ENCODE measurements around the gene BMP5. TPM values are rescaled to one million over a fixed set of nuclear protein-coding genes. Genes with fewer than 3 reads are reported as not detected.

Gene BMP5
- total RNA-seq, 1 donor from 2014 or later = not detected

DNA sequence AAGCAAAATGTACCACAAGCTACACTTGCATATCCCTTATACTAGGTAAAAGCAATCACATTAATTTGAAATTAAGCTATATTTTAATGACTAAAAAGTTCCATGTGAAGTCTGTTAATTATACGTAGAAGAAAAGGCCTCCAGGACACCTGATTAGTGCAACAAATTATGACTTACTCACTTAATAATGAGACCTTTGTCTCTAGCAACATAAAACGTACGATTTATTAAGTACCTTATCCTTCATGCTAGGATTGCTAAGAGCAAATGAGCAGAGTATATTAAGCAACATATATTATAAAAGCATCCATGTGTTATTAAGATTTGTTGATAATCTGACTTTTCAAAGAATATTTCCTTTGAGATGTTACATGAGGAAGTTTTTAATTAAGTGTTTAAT lies 2.5 kb downstream of the BMP5 start:
- DNase-seq (ENCODE audit: low read depth, low spot score) = no peak

DNA sequence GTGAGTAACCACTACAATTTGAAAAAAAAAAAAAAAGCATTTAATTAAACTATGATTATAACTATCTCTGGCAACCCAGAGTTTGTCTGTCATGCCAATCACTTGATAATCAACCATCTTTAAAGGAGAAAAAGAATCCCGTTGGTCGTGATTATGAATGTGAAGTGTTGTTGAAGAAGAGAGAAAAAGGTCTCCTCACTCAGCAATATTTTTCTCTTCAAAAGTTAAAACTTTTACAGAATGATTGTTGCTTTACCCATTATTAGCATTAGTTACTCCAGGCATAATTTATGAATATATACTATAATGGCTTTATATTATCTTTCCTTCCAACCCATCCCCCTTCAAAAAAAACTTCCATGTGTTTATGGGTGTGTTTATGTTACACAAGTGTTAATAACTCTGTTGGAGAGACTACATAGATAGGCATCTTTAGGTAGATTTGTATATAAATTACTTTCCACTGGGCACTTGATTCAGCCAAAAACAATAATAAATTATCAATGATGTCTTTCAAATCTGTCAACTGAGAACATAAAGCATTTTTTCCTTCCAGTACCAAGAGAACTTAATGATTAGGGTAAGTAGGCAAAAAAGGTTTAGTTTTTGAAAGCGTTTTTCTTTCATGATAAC lies 5.1 kb downstream of the BMP5 start:
- no peak for DNase-seq (ENCODE audit: low read depth, low spot score)

DNA sequence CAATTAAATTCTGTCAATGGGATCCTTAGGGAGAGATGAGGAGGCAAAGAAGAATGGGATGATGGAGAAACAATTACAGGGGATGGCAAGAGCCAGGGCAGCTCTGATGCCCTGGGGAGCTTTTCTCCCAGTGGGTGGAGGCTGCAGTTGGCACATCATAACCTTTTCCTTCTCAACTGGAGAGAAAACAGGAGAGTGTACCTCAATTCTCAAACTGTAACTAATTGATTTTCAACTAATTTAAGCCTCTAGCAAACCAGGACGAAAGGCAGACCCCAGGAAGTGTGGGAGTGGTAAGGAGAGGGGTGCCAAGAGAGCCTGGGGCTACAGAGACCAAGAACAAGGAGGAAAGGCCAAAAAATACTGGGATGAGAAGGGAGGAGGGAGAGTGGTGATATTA lies 5.7 kb downstream of the BMP5 start:
- no peak for DNase-seq (ENCODE audit: low read depth, low spot score)

DNA sequence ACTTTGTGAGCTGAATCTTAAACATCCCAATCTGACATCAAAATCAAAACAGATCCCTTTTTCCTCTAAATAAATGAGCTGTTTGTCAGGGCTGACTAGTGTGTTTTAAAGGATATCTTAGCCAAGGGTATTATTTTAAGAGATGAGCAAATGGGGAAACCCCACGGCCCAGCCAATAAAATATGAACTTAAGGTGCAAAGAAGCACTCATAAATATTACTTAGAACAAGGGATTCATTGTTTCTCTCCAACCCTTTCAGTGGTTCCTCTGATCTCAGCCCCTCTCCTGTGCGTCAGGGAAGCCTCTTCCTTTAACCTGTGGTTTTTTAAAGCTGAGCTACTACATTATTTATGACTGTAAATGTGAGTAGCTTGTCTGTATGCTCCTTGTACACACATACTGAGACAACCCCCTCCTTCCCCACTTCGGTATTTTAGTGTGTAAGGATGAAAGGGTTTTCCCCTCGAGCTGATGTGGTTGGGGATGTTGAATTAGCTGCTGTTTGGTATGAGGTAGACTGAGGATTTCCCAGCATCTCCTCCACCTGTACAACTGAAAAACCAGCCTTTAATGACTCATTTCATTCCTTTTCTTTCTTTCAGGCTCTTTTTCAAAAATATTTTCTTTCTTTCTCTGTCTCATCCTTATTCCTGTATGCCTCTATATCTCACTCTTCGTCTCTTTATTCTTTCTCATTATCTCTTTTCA lies 6.5 kb downstream of the BMP5 start:
- no peak for DNase-seq (ENCODE audit: low read depth, low spot score)

DNA sequence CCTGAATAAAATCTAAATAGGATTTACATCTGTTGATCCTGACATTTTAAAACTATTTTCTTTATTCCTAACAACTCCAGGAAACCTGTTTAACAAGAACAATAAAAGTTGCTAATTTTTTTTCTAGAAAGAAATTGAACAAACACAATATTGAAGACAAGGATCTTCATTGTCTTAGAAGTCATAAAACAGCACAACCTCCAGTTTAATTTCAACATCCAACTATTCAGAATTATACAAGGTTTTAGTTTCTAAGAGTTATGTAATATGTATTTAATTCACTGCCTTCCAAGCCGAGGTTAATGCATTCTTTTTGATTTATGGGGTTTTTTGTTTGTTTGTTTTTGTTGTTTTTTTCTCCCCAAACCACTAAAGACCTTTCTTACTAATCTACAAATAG lies 7.2 kb downstream of the BMP5 start:
- DNase-seq (ENCODE audit: low read depth, low spot score) = no peak

DNA sequence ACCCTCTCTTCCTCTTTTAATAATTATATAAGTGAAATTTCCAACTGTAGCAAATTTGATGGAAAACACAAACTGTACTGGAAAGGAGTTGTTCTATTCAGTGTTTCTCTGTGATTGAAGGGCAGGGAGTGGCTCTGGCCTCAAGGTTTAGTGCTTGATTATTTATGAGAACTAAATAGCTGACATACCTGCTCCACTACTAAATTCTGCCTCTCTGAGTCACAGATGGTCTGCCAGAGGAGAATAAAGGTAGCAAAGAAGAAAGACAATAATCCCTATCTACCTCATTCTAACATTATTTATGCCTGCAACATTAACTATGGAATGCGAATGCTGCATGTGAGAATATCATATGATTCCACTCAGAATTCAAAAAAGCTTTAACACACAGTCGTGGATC lies 9.3 kb downstream of the BMP5 start:
- no peak for DNase-seq (ENCODE audit: low read depth, low spot score)

DNA sequence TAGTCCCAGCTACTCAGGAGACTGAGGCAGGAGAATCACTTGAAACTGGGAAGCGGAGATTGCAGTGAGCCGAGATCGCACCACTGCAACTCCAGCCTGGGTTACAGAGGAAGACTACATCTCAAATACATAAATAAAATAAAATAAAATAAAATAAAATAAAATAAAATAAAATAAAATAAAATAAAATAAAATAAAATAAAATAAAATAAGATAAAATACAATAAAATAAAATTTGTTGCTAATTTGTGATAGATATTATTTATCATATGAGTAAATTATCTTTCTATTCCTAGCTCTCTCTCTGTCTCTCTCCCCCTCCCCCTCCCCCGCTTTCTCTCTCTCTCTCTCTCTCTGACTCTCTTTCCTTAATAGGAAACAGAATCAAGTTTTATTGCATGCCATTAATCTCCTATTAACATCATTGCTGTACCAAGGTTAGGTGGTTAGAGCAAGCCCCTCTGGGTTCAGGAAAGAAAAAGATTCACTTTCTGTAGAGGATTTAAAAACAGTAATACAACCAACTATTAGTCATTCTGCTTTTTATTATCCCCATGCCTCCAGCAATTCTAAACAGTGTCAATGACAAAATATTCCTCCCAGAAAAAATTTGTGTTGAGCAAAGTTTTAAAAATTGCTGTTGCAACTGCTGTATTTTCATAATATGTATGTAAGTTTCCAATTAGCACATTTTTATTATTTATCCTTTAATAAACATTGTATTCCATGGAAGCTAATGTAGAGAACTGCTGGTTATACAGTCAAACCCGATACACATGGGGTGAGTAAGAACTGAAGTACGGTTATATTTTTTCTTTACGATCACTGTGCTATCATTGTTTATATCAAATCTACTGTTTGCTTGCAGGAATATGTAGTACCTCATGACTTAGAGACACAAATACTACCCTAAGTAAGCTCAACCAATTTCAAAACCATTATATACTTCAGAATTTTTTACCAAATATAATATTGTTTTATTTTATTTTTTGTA lies 22.1 kb downstream of the BMP5 start:
- DNase-seq (ENCODE audit: low read depth, low spot score) = no peak

DNA sequence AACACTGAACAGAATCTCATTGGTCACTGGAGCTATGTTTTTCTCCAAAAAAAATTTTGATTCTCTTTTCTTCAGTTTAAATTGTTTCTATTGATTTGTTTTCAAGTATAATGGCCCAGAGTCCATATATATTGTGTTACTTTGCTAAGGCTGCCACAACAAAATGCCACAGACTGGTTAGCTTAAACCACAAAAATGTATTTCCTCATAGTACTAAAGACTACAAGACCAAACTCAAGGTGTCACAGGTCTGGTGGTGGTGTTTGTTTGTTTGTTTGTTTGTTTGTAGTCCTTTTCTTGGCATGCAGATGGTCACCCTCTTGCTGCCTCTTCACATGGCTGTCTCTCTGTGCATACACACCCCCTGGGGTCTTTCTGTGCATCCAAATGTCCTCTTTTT lies 34.0 kb downstream of the BMP5 start:
- no peak for DNase-seq (ENCODE audit: low read depth, low spot score)

DNA sequence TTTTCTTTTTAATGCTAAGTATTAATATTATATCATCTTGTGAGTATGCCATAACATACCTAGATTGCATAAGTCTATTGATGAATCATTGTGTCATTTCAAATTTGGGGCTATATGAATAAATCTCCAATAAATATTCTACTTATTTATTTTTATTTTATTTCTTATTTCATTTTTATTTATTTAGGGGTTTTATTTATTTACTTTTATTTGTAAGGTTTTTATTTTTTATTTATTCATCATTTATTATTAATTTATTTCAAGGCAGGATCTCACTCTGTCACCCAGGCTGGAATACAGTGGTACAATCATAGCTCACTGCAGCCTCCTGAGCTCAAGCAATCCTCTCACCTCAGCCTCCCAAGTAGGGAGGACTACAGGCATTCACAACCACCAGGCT lies 36.3 kb downstream of the BMP5 start:
- DNase-seq (ENCODE audit: low read depth, low spot score) = no peak

DNA sequence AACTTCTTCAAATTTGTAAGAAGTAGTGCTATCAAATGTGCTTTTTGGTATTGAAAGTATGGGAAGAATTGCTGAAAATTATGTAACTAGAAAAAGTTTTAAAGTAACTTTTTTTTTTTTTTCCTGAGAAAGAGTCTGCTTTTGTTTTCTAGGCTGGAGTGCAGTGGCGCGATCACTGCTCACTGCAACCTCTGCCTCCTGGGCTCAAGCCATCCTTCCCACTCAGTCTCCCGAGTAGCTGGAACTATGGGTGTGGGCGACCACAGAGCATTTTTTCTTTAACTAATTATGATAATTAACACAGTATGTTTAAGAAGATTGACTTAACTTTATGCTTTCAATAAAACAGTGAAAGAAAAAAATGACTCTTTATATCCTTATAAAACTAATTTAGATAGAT lies 38.4 kb downstream of the BMP5 start:
- no peak for DNase-seq (ENCODE audit: low read depth, low spot score)

DNA sequence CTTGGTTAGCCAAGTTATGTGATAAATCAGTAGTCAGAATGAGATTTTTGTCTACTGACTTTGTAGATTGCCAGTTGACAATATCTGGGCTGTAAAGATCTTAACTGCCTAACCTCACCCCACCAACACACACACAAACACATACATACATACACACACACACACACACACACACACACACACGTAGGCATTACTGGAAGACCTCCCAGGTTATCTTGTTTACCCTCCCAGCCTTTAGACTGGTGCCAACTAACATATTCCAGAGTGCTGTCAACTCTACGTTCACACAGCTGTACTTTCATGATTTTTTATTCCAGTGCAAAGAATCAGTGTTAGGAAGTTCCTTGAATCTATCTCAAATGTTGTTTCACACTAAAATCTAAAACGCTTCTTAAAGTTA lies 38.9 kb downstream of the BMP5 start:
- DNase-seq (ENCODE audit: low read depth, low spot score) = no peak

DNA sequence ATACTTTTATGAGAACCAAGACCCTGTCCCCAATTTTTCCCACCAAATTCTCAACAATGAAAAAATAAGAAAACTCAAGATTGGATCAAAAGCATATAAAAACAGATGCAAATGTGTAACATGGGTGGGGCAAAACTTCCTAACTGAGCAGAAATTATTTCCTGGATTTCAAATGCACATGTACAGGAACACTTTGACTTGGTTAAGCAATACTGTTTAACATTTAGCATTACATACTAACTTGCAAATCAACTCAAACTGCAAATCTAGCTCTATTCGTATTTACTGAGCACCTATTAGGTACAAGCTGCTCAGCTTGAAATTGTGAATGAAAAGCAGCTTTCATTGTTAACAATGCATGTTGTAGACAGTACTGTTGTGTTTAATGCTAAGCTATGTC lies 40.2 kb downstream of the BMP5 start:
- no peak for DNase-seq (ENCODE audit: low read depth, low spot score)

DNA sequence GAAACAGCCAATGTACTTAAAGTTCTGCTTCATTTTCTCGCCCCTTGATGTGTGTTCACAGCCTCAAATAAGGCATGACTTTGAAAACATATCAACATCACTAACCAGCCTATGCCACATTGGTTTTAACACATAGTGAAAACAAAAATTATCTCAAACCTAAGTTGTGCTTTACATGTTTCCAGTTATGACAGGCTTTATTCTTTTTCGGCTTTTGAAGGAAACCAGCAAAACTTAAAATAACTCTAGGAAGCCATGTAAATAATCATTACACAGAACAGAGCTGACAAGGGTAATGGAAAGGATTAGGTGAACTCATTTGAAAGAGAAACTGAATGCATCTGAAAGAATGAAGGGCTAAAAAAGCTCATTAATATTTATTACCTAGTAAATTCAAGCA lies 42.1 kb downstream of the BMP5 start:
- no peak for DNase-seq (ENCODE audit: low read depth, low spot score)

DNA sequence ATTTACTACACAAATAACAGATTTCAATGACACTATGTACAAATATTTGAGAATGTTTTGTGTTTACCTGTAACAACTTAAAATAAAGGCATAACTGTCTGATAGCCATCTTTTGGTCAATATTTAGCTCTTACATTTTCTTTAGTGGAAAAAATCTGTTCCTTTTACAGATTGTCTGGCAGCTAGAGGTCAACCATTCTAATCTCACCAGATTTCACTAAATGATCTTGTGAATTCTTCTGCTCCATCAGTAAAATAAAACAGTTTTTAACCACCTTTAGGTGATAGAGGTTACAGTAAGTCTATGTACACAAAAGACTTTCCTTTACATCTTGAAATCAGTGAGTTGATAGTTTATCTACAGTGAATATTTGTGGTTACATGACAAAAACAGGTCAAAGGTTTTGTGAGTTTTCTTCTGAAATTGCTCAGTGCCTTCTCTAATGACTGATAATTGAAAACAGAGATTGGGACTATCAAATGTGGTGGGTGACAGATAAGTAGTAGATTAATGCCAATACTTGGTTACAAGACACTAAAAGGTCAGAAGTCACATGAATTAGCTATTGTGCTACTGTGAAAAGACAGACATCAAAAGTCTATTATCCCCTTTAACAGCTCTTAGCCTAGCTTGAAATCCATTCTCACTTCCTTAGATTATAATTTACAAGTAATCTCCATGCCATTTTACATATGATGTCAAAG lies 47.4 kb downstream of the BMP5 start:
- no peak for DNase-seq (ENCODE audit: low read depth, low spot score)

DNA sequence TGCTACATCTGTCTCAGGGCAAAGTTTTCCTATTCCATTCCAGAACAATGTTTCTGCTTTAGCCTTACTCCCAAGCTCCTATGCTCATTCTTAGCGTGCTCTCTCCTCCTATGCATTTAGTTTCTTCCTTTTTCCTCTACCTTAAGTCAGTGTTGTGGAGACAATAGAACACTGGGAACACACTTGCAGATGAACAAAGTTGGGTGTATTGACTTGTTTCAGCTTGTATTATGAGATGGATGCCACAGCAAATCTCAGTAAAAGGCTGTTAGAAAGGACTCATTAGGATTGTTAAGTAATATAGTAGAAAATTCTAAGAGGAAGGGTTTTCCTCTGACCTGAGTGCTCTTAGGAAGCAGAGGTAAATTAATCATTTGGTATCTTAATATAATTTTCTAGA lies 48.4 kb downstream of the BMP5 start:
- no peak for DNase-seq (ENCODE audit: low read depth, low spot score)

DNA sequence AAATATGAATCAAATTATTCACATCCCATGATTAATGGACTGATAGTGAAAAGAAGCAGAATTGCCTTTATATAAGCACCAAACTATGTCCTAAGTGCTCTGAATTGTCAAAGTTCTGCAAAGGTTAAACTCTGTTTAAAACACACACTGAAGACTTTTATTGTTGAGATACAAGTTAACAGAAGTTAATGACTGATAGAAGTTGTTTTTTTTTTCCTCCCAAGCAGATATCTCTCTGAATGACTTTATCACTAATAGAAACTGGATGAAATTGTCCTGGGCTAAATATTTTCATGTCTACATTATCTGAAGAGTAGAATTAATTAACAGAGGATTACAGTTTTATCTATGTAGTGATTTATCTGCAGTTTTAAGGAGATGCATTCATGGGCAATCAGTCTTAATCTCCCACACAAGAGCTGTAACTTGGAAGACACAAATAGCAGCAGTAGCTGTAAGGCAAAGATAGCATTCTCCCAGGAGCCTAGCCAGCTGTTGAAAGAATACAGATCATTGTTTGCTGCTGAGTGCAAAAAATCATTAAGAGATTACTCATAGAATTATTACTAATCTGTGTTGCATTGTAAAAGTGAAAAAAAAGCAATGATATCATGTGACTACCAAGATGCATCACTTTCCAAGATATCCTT lies 49.9 kb downstream of the BMP5 start:
- peak; percentile 3 for DNase-seq (ENCODE audit: low read depth, low spot score)

DNA sequence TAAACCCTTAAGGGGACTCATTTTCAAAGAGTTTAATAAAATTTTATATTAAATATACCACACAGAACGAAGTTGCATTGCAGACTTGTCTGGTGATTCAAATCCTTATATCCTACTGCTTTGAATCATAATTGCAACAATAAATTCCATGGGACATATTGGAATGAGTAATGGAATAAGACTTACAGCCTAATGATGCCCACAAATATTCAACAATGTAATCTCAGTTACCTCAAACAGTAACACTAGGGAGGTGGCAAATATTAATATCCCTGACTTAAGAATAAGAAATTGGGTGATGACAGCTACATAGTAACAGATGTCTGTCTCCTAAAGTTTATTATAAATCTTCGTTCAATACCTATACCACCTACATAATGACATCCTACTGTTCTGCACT lies 52.6 kb downstream of the BMP5 start:
- DNase-seq (ENCODE audit: low read depth, low spot score) = no peak

DNA sequence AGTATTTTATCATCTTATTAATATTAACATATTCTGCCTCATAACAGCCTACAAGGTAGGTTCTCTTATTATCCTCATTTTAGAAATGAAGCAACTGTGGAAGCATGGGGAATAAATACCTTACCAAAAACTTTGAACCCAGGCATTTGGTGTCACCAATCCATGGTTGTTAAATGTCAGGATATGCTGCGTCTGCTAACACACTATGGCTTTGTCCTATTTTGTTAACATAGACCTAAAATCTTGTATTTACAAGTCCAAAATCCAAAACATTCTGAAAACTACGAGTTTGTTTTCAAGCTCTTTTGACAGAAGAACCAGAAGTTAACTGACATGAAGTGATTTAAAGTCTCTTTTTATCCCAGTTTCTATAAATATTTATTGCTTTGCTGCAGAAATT lies 53.4 kb downstream of the BMP5 start:
- no peak for DNase-seq (ENCODE audit: low read depth, low spot score)

DNA sequence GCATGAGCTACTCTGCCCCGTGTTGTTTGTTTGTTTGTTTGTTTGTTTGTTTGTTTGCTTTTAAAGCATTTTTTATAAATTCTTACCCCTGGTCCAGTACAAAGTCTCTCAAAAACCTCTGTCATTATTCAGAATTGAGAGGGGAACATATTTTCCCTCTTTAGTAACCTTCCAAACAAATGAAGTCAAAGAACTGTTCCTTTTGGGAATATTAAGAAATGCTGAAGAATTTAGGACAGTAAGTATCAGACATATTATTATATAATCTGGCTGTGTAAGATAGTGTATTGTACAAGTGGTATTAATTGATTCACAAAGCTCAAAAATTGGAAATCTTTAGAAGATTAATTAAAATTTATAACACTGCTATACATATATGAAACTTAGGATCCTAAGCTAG lies 54.7 kb downstream of the BMP5 start:
- DNase-seq (ENCODE audit: low read depth, low spot score) = no peak

DNA sequence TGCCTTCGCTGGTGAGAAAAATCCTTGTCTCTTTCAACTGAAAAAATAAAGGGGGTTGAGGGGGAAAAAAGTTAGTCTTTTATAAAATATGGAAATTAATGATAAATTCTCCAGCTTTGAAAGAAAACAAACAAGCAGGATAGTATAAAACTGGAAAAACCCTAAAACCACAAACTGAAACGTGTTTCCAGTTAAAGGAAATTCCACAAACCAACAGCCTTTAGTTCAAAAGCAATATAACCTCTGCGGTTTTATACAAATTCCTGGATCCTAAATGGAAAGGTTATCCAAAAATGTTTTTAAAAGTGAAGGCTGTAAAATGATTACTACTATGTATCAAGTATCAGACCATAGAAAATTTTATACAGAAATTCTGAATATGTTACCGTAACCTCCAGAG lies 55.6 kb downstream of the BMP5 start:
- DNase-seq (ENCODE audit: low read depth, low spot score) = no peak

DNA sequence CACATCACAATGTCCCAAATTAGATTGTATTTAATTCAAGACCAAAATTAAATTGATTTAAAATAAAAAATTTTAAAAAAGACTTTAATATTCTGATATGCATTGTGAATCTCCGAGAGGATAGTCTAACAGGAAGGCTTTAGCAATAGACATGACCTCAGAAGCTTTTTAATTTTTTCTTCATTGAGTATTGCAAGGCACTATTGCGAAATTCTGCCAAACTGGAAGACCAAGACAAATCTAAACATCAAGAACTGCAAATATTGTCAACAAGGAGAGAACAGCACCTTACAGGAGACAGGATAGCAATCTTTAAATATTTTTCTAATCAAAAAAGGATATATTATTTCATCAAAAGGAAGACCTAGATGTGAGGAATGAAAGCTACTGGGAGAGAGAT lies 56.9 kb downstream of the BMP5 start:
- no peak for DNase-seq (ENCODE audit: low read depth, low spot score)
